ENCODE results near the gene KCNMA1.

GRCh38 chr10:77404810-77405209 is 232.8 kb downstream of the KCNMA1 start:
- TF ChIP-seq CTCF (IDR thresholded peaks at IDR 0.05) = no peak
- TF ChIP-seq POLR2A (IDR thresholded peaks at IDR 0.05) = no peak
